K562 (cell line): ENCODE results near the gene RBM19. TPM values are rescaled to one million over a fixed set of nuclear protein-coding genes. Genes with fewer than 3 reads are reported as not detected.
A peak's percentile ranks its signal among the peaks of the same experiment; 100 is the strongest.

ENCODE experiments used
- C11orf30 ChIP-seq: fragments of 450-650 bp; IDR thresholded peaks from 2 replicates; pipeline ENCODE4 v1.6.1; 2016; ENCODE audit warnings: low read depth, mild to moderate bottlenecking
- MTA2 ChIP-seq: fragments of 450-650 bp; IDR thresholded peaks from 2 replicates; pipeline ENCODE4 v1.6.1; 2016; ENCODE audit warnings: low read depth
- NFIC ChIP-seq: fragments of 450-650 bp; IDR thresholded peaks from 2 replicates; pipeline ENCODE4 v1.6.1; 2017; ENCODE audit warnings: mild to moderate bottlenecking, inconsistent platforms
- SRSF1 ChIP-seq: fragments of 200-400 bp; formaldehyde crosslinking; IDR thresholded peaks from 2 replicates; pipeline ENCODE4 v1.6.1; 2017; ENCODE audit warnings: mild to moderate bottlenecking, low read depth, low read length, moderate library complexity
- polyA plus RNA-seq, 8 experiments: library from polyadenylated mRNA; depleted of rRNA in 4 of 8; stranded (reverse) in 5 of 8; unstranded in 3 of 8; fragments of >200 nt; fragmentation: Nextera tagmentation in 2 of 8; fragmentation: Illumina TruSeq in 1 of 8; extraction: Ambion mirVana in 2 of 8; extraction: Trizol in 1 of 8; gene quantifications; 2 replicates each; pipeline versions ENCODE4 v1.2.1 to v1.2.3, GENCODE V29; 2011 to 2014; ENCODE audit warnings: inconsistent platforms in 1 of 8, missing spikeins in 1 of 8
- total RNA-seq, 7 experiments: library from RNA; depleted of rRNA in 6 of 7; stranded (reverse); fragments of >200 nt in 6 of 7; fragmentation: Illumina TruSeq in 2 of 7; extraction: Trizol in 2 of 7; gene quantifications; 2 replicates each; pipeline versions ENCODE4 v1.2.1 to v1.2.3, GENCODE V29; 2011 to 2021; ENCODE audit warnings: low replicate concordance in 1 of 7
- TF ChIP-seq, protein P1 (sequence below), 2 experiments: fragments of 450-650 bp; IDR thresholded peaks; 2 replicates each; pipeline ENCODE4 v1.6.1; 2016; ENCODE audit warnings: mild to moderate bottlenecking in 2 of 2, borderline replicate concordance in 1 of 2, low read depth in 1 of 2, moderate library complexity in 1 of 2
- TF ChIP-seq, protein P2 (sequence below): fragments of 200-800 bp; sonication (Bioruptor generic); IDR thresholded peaks from 2 replicates; pipeline ENCODE4 v1.6.1; 2016; ENCODE audit warnings: missing genetic modification characterization, missing compliant biosample characterization
- TF ChIP-seq, protein P3 (sequence below): sonication (generic); formaldehyde crosslinking; IDR thresholded peaks from 2 replicates; pipeline ENCODE4 v1.8.1; 2023; ENCODE audit warnings: mild to moderate bottlenecking, missing genetic modification reagents
- TF ChIP-seq, protein P4 (sequence below), 2 experiments: fragments of 450-650 bp; conservative IDR thresholded peaks; 2 replicates each; pipeline ENCODE4 v1.6.1; 2017; ENCODE audit warnings: mild to moderate bottlenecking in 2 of 2, moderate library complexity in 2 of 2

RBM19 gene
- total and polyA plus RNA-seq, 9 of the 15 experiments (the other 6 are each of a cell fraction or from before 2014, with no cell fraction given): 16.0 to 58.4 (median 37.9) TPM

DNA sequence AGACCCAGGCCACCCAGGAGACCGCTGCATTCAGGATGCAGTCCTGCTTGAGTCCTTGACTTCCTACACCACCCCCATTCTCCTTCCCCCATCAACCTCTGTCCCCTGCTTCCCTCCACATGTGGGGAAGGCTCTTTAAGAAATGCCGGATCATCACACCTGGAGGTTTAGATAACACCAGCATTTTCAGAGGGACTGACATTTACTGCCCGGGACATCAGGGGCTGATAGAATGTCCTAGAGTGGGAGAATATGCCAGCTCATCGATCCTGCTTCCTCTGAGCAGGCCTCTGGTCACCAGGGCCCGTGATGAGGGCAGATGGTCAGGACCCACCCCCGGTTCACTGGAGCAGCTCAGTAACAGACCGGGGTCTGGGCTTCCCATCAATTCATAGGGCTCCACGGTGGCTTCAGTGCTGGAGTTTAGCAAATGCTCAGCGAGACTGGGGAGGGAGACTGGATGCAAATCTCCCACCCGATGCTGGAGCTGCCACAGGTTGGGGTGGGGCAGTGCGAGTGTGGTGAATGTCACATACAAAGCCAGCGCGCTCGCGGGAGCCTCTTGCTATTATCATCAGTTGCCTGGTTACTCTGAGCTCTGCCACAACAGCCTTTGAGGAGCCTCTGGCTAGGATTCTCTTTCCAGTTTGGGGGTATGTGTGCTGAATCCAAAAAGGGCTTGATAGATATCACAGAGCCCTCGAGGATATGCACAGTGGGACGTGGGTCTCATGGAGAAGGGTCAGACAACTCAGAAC lies 111.6 kb downstream of the RBM19 start (continued):
- TF ChIP-seq, protein P1, sequence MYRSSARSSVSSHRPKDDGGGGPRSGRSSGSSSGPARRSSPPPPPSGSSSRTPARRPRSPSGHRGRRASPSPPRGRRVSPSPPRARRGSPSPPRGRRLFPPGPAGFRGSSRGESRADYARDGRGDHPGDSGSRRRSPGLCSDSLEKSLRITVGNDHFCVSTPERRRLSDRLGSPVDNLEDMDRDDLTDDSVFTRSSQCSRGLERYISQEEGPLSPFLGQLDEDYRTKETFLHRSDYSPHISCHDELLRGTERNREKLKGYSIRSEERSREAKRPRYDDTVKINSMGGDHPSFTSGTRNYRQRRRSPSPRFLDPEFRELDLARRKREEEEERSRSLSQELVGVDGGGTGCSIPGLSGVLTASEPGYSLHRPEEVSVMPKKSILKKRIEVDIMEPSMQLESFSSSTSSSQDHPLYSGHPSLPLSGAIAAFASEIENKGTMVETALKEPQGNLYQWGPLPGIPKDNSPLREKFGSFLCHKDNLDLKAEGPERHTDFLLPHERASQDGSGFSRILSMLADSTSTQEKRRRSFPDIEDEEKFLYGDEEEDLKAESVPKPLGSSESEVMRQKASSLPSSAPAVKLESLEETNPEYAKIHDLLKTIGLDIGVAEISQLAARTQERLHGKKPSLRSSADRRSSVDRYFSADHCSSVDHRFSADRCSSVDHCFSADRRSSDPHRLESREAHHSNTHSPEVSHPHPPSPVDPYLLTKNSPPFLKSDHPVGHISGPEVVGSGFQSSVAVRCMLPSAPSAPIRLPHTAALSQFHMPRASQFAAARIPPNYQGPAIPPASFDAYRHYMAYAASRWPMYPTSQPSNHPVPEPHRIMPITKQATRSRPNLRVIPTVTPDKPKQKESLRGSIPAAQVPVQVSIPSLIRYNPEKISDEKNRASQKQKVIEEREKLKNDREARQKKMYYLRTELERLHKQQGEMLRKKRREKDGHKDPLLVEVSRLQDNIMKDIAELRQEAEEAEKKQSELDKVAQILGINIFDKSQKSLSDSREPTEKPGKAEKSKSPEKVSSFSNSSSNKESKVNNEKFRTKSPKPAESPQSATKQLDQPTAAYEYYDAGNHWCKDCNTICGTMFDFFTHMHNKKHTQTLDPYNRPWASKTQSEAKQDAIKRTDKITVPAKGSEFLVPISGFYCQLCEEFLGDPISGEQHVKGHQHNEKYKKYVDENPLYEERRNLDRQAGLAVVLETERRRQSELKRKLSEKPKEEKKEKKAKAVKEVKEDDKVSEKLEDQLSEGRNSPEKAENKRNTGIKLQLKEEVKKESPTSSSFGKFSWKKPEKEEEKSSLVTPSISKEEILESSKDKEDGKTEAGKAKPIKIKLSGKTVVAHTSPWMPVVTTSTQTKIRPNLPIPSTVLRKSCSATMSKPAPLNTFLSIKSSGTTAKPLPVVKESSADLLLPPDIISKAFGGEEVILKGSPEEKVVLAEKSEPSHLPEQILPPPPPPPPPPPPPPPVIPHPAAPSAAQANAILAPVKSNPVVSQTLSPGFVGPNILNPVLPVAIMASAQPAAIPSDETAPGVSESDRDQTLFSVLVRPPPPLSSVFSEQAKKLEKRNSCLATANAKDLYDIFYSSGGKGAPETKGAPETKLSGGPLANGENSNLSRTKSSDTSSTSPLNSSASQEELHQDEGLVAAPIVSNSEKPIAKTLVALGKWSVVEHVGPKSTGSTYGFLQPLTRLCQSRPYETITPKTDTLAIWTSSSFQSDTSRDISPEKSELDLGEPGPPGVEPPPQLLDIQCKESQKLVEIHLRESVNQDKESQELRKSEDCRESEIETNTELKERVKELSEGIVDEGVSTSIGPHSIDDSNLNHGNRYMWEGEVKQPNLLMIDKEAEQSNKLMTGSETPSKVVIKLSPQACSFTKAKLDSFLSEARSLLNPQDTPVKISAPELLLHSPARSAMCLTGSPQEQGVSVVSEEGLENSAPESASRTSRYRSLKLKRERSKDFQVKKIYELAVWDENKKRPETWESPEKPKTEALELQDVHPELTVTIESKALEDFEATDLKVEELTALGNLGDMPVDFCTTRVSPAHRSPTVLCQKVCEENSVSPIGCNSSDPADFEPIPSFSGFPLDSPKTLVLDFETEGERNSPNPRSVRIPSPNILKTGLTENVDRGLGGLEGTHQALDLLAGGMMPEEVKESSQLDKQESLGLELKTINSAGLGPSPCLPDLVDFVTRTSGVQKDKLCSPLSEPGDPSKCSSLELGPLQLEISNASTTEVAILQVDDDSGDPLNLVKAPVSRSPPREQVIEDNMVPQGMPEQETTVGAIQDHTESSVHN (IDR thresholded peaks at IDR 0.05; ENCODE audit: borderline replicate concordance in 1 of 2, low read depth in 1 of 2): no peak
- TF ChIP-seq, protein P2, sequence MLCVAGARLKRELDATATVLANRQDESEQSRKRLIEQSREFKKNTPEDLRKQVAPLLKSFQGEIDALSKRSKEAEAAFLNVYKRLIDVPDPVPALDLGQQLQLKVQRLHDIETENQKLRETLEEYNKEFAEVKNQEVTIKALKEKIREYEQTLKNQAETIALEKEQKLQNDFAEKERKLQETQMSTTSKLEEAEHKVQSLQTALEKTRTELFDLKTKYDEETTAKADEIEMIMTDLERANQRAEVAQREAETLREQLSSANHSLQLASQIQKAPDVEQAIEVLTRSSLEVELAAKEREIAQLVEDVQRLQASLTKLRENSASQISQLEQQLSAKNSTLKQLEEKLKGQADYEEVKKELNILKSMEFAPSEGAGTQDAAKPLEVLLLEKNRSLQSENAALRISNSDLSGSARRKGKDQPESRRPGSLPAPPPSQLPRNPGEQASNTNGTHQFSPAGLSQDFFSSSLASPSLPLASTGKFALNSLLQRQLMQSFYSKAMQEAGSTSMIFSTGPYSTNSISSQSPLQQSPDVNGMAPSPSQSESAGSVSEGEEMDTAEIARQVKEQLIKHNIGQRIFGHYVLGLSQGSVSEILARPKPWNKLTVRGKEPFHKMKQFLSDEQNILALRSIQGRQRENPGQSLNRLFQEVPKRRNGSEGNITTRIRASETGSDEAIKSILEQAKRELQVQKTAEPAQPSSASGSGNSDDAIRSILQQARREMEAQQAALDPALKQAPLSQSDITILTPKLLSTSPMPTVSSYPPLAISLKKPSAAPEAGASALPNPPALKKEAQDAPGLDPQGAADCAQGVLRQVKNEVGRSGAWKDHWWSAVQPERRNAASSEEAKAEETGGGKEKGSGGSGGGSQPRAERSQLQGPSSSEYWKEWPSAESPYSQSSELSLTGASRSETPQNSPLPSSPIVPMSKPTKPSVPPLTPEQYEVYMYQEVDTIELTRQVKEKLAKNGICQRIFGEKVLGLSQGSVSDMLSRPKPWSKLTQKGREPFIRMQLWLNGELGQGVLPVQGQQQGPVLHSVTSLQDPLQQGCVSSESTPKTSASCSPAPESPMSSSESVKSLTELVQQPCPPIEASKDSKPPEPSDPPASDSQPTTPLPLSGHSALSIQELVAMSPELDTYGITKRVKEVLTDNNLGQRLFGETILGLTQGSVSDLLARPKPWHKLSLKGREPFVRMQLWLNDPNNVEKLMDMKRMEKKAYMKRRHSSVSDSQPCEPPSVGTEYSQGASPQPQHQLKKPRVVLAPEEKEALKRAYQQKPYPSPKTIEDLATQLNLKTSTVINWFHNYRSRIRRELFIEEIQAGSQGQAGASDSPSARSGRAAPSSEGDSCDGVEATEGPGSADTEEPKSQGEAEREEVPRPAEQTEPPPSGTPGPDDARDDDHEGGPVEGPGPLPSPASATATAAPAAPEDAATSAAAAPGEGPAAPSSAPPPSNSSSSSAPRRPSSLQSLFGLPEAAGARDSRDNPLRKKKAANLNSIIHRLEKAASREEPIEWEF: no peak
- TF ChIP-seq MTA2 (0 out of 2 replicates have a peak, but pooled peaks have one; percentile 17), NFIC (0 out of 2 replicates have a peak, but pooled peaks have one; percentile 35), C11orf30 (peak; percentile 79), SRSF1 (no peak)
- TF ChIP-seq, protein P3, sequence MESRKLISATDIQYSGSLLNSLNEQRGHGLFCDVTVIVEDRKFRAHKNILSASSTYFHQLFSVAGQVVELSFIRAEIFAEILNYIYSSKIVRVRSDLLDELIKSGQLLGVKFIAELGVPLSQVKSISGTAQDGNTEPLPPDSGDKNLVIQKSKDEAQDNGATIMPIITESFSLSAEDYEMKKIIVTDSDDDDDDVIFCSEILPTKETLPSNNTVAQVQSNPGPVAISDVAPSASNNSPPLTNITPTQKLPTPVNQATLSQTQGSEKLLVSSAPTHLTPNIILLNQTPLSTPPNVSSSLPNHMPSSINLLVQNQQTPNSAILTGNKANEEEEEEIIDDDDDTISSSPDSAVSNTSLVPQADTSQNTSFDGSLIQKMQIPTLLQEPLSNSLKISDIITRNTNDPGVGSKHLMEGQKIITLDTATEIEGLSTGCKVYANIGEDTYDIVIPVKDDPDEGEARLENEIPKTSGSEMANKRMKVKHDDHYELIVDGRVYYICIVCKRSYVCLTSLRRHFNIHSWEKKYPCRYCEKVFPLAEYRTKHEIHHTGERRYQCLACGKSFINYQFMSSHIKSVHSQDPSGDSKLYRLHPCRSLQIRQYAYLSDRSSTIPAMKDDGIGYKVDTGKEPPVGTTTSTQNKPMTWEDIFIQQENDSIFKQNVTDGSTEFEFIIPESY: 0 out of 2 replicates have a peak, but pooled peaks have one; percentile 27
- TF ChIP-seq, protein P4, sequence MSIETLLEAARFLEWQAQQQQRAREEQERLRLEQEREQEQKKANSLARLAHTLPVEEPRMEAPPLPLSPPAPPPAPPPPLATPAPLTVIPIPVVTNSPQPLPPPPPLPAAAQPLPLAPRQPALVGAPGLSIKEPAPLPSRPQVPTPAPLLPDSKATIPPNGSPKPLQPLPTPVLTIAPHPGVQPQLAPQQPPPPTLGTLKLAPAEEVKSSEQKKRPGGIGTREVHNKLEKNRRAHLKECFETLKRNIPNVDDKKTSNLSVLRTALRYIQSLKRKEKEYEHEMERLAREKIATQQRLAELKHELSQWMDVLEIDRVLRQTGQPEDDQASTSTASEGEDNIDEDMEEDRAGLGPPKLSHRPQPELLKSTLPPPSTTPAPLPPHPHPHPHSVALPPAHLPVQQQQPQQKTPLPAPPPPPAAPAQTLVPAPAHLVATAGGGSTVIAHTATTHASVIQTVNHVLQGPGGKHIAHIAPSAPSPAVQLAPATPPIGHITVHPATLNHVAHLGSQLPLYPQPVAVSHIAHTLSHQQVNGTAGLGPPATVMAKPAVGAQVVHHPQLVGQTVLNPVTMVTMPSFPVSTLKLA (conservative IDR thresholded peaks at IDR 0.05): peak in 1 of 2 experiments; percentile 46; a peak in 1 of 4 replicates
